NCI-H128 (cell line): ENCODE results near the gene ADAMTS20.
"Not testable (repeated sequence)": the region's sequence is repeated elsewhere in the genome, so short reads cannot be mapped to it uniquely, and the experiment has no call there.

Experiments used
- DNase-seq: peaks from one replicate; lab custom pipeline; 2025; ENCODE audit not compliant: unreplicated experiment; lab: John Stamatoyannopoulos, UW

The ADAMTS20 gene

GRCh38 chr12:43551971-43552559 is at the start of gene ADAMTS20:
Gene ADAMTS20, minus strand, starts transcription at chr12:43552203. Its CDS starts 282 bp downstream, at chr12:43551921.
- no peak for DNase-seq

GRCh38 chr12:43599708-43600107 is 47.7 kb upstream of the ADAMTS20 start:
- DNase-seq = no peak

GRCh38 chr12:43599066-43599465 is 47.1 kb upstream of the ADAMTS20 start:
- DNase-seq = no peak

- no peak for DNase-seq
Measured at GRCh38 chr12:43590307-43590706, 38.3 kb upstream of the ADAMTS20 start.

- DNase-seq = no peak
Measured at GRCh38 chr12:43586646-43587245, 34.7 kb upstream of the ADAMTS20 start.

- DNase-seq = no peak
Measured at GRCh38 chr12:43585676-43586075, 33.7 kb upstream of the ADAMTS20 start.

- no peak for DNase-seq
Measured at GRCh38 chr12:43580601-43581000, 28.6 kb upstream of the ADAMTS20 start.

- no peak for DNase-seq
Measured at GRCh38 chr12:43579206-43579605, 27.2 kb upstream of the ADAMTS20 start.

GRCh38 chr12:43578782-43579181 is 26.8 kb upstream of the ADAMTS20 start:
- no peak for DNase-seq

GRCh38 chr12:43577381-43577780 is 25.4 kb upstream of the ADAMTS20 start:
- no peak for DNase-seq

- DNase-seq = no peak
Measured at GRCh38 chr12:43576162-43576561, 24.2 kb upstream of the ADAMTS20 start.

GRCh38 chr12:43571885-43572284 is 19.9 kb upstream of the ADAMTS20 start:
- no peak for DNase-seq

GRCh38 chr12:43556057-43556456 is 4.1 kb upstream of the ADAMTS20 start:
- no peak for DNase-seq

- no peak for DNase-seq
Measured at GRCh38 chr12:43551279-43551970, 578 bp downstream of the ADAMTS20 start.

- DNase-seq = no peak
Measured at GRCh38 chr12:43550831-43551271, 1.2 kb downstream of the ADAMTS20 start.

GRCh38 chr12:43544703-43545102 is 7.3 kb downstream of the ADAMTS20 start:
- DNase-seq = no peak

GRCh38 chr12:43540470-43540869 is 11.5 kb downstream of the ADAMTS20 start:
- DNase-seq = no peak

- not testable (repeated sequence) for DNase-seq
Measured at GRCh38 chr12:43537675-43538074, 14.3 kb downstream of the ADAMTS20 start.

- DNase-seq = no peak
Measured at GRCh38 chr12:43516045-43516444, 36.0 kb downstream of the ADAMTS20 start.

- no peak for DNase-seq
Measured at GRCh38 chr12:43501703-43502102, 50.3 kb downstream of the ADAMTS20 start.

- DNase-seq = no peak
Measured at GRCh38 chr12:43493261-43493797, 58.7 kb downstream of the ADAMTS20 start.
